GM06990 (cell line): ENCODE results near the gene CRCP.
"Not testable (repeated sequence)": the region's sequence is repeated elsewhere in the genome, so short reads cannot be mapped to it uniquely, and the experiment has no call there.

Source experiments
- DNase-seq: peaks from one replicate; pipeline ENCODE4 v3.0.0-alpha.2; 2011; ENCODE audit not compliant: insufficient read length; ENCODE audit errors: extremely low read depth
- H3K27me3 ChIP-seq: replicated peaks from 2 replicates; pipeline ENCODE4 v1.6.0; 2011; ENCODE audit warnings: low read length; ENCODE audit not compliant: control insufficient read depth, insufficient read depth
- H3K36me3 ChIP-seq: 2 replicates; pipeline ENCODE4 v1.5.1; 2011; ENCODE audit warnings: low read length; ENCODE audit not compliant: control insufficient read depth, insufficient read depth
- H3K4me3 ChIP-seq: replicated peaks from 2 replicates; pipeline ENCODE4 v1.5.1; 2011; ENCODE audit warnings: low read depth, mild to moderate bottlenecking, control low read depth, low read length
- TF ChIP-seq, protein P1 (sequence below): IDR thresholded peaks from 2 replicates; pipeline ENCODE4 v1.5.1; 2011; ENCODE audit warnings: low read length, control low read depth, mild to moderate bottlenecking, inconsistent platforms; ENCODE audit not compliant: insufficient read depth, poor library complexity, severe bottlenecking

The CRCP gene

GRCh38 chr7:66118603-66119002, 4.0 kb downstream of the CRCP start:
- no peak overlapping the region for H3K4me3 ChIP-seq
- no peaks in the 10 kb centered on the region for H3K27me3 ChIP-seq
- peak; percentile 9 for DNase-seq

GRCh38 chr7:66119245-66119850, 4.7 kb downstream of the CRCP start:
- no peak for DNase-seq
- Histone ChIP-seq H3K4me3 (no peak overlapping the region), H3K27me3 (no peaks in the 10 kb centered on the region), H3K36me3 (peaks cover 2% of the 10 kb centered on the region; the same call in 1 of the 2 replicates)
- TF ChIP-seq, protein P1, sequence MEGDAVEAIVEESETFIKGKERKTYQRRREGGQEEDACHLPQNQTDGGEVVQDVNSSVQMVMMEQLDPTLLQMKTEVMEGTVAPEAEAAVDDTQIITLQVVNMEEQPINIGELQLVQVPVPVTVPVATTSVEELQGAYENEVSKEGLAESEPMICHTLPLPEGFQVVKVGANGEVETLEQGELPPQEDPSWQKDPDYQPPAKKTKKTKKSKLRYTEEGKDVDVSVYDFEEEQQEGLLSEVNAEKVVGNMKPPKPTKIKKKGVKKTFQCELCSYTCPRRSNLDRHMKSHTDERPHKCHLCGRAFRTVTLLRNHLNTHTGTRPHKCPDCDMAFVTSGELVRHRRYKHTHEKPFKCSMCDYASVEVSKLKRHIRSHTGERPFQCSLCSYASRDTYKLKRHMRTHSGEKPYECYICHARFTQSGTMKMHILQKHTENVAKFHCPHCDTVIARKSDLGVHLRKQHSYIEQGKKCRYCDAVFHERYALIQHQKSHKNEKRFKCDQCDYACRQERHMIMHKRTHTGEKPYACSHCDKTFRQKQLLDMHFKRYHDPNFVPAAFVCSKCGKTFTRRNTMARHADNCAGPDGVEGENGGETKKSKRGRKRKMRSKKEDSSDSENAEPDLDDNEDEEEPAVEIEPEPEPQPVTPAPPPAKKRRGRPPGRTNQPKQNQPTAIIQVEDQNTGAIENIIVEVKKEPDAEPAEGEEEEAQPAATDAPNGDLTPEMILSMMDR = no peak

More at GRCh38 chr7:66118603-66119002, 4.0 kb downstream of the CRCP start:
- H3K36me3 ChIP-seq = peaks cover 2% of the 10 kb centered on the region; the same call in 1 of the 2 replicates
- TF ChIP-seq, protein P1 = no peak

DNA sequence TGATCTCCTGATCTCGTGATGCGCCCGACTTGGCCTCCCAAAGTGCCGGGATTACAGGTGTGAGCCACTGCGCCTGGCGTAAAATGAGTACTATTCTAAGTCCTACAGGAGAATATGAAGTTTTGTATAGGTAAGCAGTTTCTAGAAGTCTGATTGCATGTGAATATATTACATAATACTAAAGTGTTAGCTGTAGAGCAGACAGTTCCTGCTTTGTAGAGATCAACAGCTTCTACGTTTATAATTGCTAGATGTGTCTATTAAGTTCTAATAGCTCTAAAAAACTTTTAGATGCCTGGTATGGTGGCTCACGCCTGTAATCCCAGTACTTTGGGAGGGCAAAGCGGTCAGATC, 8.5 kb downstream of the CRCP start:
- TF ChIP-seq, protein P1 = no peak
- no peak for DNase-seq
- H3K36me3 ChIP-seq = 0 out of 2 replicates have a peak, but pooled peaks cover 2% of the 10 kb centered on the region
- H3K4me3 ChIP-seq = no peak overlapping the region
- no peaks in the 10 kb centered on the region for H3K27me3 ChIP-seq

DNA sequence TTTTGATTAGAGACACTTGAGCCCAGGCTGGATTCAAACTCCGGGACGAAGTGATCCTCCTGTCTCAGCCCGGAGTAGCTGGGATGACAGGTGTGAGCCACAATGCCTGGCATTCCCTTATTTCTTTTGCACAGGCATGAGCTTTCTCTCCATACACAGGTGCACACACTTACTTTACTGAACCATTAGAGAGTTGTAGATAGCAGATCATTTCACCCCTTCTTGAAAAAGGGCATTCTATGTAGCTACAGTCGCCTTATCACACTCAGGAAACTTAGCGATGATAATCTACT, 9.9 kb downstream of the CRCP start:
- H3K36me3 ChIP-seq, H3K4me3 ChIP-seq, DNase-seq, H3K27me3 ChIP-seq: not testable (repeated sequence)

DNA sequence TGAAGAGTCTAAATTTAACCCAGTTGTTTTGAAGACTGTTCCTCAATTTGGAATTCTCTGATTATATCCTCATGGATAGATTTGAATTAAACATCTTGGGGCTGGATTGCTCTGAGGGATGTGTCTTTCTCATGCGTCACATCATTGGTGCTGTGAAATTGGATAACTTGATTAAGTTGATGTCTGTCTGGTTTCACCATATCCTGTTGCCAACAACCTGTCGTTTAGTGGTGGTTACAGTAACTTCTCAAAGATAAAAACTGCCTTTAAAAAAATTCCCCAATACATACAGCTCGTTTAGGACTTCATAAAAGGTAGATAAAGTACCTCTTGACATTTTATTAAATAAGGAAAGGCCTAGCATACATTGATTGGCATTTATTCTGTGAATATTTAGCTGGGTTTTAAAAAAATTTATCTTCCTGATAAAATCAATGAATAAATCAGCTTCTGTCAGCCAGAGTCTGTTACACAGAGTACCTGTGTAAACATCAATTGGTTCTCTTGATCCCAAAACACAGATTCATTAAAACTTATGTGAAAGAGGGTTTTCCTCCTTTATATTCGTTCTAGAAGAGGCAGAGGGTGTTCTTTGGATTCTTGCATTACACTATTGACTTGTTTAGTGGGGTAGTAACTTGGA, 10.5 kb downstream of the CRCP start:
- Histone ChIP-seq H3K4me3 (no peak overlapping the region), H3K36me3 (no peaks in the 10 kb centered on the region), H3K27me3 (no peaks in the 10 kb centered on the region)
- DNase-seq = no peak
- TF ChIP-seq, protein P1 = no peak

- H3K36me3 ChIP-seq, DNase-seq, H3K4me3 ChIP-seq, H3K27me3 ChIP-seq: not testable (repeated sequence)
Measured at GRCh38 chr7:66125781-66126352, 11.2 kb downstream of the CRCP start.

DNA sequence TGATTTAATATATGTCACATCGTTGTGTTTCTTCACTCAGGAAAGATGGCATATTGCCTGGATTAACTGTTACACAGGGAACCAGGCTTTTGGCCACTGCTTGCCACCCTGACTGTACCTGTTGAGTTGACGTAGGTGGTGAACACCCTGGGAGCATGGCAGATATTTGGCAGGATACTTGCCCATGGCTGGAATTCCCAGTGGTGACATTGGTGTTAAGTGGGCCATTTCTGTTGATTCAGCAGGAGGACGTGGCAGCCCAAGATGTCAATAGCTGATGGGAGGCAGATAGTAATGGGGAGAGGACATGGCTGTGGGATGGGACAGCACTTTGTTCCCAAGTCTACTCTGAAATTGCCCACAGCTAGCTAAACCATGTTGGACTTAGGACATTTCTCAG, 12.5 kb downstream of the CRCP start:
- H3K36me3 ChIP-seq, H3K4me3 ChIP-seq, H3K27me3 ChIP-seq, DNase-seq: not testable (repeated sequence)
